GM18519 (cell line): ENCODE measurements around the gene LIN52.

Experiments used
- ATAC-seq: cut with Tn5 transposase; IDR thresholded peaks from one replicate; pipeline ENCODE4 v1.9.1; 2021; ENCODE audit warnings: mild to moderate bottlenecking, moderate library complexity; ENCODE audit not compliant: unreplicated experiment, low FRiP score

Gene LIN52

GRCh38 chr14:74249433-74250375 lies 164.9 kb downstream of the LIN52 start:
- no peak for ATAC-seq
